Stomach smooth muscle (tissue), 2 donors: ENCODE data around the gene SCN3A.

Source experiments
- H3K27ac ChIP-seq: one replicate; pipeline ENCODE4 v1.7.0; 2013; ENCODE audit warnings: mild to moderate bottlenecking, low read length, inconsistent platforms
- H3K27me3 ChIP-seq, 2 donors: one replicate each; pipeline ENCODE4 v1.7.0; 2013; ENCODE audit warnings: low read length in 2 of 2; ENCODE audit not compliant: insufficient read depth in 2 of 2, control insufficient read depth in 1 of 2
- H3K36me3 ChIP-seq, 2 donors: one replicate each; pipeline ENCODE4 v1.7.0; 2013; ENCODE audit warnings: low read length in 2 of 2; ENCODE audit not compliant: control insufficient read depth in 2 of 2, insufficient read depth in 2 of 2
- H3K4me1 ChIP-seq: one replicate; pipeline ENCODE4 v1.7.0; 2013; ENCODE audit warnings: low read length; ENCODE audit not compliant: control insufficient read depth, insufficient read depth
- H3K4me3 ChIP-seq, 2 donors: one replicate each; pipeline ENCODE4 v1.7.0; 2013; ENCODE audit warnings: low read length in 2 of 2
- H3K9ac ChIP-seq, 2 donors: one replicate each; pipeline ENCODE4 v1.7.0; 2013; ENCODE audit warnings: low read length in 2 of 2, mild to moderate bottlenecking in 1 of 2
- H3K9me3 ChIP-seq, 2 donors: one replicate each; pipeline ENCODE4 v1.7.0; 2013; ENCODE audit warnings: low read length in 2 of 2; ENCODE audit not compliant: control insufficient read depth in 2 of 2
- donor health status: healthy.
- donor health status: Pancreatic carcinoma.

Gene SCN3A

DNA sequence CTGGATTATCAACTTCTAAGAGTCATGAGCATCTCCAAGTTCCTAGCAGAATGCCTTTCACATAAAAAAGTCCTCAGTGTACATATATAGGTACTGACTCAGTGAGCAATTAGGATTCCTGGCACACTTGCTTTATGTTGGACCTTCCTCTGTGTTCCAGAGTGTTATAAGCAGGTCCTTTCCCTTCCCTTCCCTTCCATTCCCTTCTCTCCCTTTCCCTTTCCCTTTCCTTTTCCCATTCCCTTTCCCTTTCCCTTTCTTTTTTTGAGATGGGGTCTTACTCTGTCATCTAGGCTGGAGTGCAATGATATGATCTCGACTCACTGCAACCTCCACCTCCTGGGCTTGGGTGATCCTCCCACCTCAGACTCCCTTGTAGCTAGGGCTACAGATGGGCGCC is 48.7 kb downstream of the SCN3A start:
- no peak overlapping the region for H3K4me3 ChIP-seq
- H3K9me3 ChIP-seq, result no peaks in the 10 kb centered on the region
- no peaks in the 10 kb centered on the region for H3K27me3 ChIP-seq
- no peaks in the 10 kb centered on the region for H3K36me3 ChIP-seq
- H3K27ac ChIP-seq, result no peak overlapping the region
- H3K9ac ChIP-seq, result no peak overlapping the region
- H3K4me1 ChIP-seq, result no peaks in the 10 kb centered on the region

DNA sequence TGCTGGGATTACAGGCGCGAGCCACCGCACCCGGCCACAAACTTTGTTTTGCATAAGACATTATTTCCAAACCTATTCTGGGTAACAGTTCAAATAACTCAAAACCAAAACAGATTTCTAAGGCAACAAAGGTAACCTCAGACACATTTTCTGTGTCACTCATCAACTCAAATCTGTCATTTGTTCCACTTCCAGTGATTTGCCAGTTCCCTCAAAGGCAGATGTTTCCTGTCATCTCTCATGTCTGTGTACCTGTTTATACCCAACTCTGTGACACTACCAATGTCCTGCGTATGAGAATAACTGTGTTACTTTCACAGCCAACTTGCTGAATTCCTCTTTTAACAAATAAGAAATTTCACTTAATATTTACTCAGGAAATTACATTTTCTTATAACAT is 54.4 kb downstream of the SCN3A start:
- Histone ChIP-seq H3K4me1 (no peaks in the 10 kb centered on the region), H3K27ac (no peak overlapping the region), H3K9me3 (no peaks in the 10 kb centered on the region), H3K27me3 (no peaks in the 10 kb centered on the region), H3K4me3 (no peak overlapping the region), H3K9ac (no peak overlapping the region), H3K36me3 (no peaks in the 10 kb centered on the region)

DNA sequence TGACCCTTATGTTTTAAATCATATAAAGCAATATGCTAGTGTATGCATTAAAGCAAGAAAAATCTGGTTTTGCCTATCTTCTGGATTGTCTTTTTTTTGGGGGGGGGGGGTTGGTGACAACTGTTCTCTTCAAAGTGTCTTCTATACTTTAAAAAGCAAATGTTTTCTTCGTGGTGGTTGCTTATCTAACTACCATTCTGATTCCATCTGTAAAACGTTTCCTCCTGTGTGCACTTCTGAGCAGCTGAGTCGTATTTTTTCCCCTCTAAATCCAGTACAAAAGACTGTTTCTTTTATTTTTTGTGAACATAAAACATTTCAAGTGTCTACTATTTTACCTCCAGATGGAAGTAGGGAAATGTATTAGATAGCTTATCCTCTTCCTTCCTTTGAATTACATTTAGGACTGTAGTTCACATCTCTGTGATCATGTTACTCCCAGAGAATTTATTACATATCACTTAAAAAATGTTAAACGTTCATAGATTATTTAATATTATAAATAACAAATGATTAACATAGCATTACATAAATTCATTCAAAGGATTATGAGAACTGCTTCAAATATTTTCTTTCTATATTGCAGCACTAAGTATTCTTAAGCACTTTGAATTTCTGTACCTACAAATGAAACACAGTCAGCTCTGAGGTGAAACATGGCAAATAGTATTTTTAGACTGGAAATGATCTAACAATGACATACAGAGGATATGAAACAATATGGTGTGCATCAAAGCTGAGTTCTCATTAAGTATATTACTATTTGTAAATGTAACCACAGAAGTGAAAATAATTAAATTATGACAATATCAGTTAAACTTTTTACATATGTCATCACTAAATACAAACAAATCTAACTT is 56.4 kb downstream of the SCN3A start:
- H3K27me3 ChIP-seq, result no peaks in the 10 kb centered on the region
- H3K4me1 ChIP-seq, result no peaks in the 10 kb centered on the region
- no peak overlapping the region for H3K4me3 ChIP-seq
- no peak overlapping the region for H3K9ac ChIP-seq
- no peaks in the 10 kb centered on the region for H3K36me3 ChIP-seq
- H3K9me3 ChIP-seq, result no peaks in the 10 kb centered on the region
- H3K27ac ChIP-seq, result no peak overlapping the region

DNA sequence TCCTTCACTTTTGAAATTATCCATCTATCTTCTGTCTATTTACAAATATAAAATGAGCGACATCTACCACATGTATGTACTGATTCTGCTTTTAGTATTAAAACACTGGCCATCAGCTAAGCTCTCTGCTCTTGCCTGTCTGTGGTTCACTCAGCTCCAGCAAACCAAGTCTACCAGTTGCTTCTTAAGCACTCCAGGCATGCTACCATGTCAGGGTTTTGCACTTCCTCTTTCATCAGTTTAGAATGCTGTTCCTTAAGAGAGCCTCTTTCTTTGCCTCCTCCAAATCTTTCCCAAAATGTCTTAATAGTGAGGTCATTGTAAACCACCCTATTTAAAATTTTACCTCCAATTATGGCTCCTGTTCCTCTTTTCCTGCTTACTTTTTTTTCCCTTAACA is 59.5 kb downstream of the SCN3A start:
- Histone ChIP-seq H3K9ac (no peak overlapping the region), H3K9me3 (no peaks in the 10 kb centered on the region), H3K27ac (no peak overlapping the region), H3K4me3 (no peak overlapping the region), H3K36me3 (no peaks in the 10 kb centered on the region), H3K4me1 (no peaks in the 10 kb centered on the region), H3K27me3 (no peaks in the 10 kb centered on the region)

DNA sequence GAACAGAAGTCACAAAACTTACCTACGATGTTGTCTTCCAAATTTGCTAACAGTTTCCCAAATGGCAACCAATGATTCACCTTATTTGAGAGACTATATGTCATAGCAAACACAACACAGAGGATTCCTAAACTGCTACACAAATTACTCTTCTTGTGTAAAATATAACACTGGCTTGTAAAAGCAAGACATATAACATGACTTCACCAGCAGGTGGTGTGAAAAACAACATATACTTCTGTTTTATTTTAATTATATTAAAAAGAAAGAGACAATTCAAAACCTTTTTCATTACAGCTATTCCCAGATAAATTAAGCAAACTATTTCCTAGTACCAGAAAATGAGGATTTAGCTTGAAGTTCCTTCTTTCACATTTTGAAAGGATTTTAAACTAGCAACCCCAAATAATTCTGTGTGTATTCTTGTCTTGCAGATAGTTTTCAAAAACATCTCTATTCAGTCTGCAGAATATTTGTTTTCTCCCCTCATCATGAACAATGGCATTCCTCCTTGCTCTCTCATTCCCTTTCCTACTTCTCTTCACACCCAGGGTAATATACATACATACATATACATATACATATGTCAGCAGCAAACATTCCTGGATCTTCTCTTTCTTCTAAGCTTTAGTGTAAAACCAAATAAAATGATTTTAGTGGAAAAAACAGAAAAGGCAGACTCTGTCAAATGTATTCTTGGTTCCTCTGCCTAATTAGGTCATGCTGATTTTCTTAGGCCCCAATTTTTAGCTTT is 62.1 kb downstream of the SCN3A start:
- Histone ChIP-seq H3K4me3 (no peak overlapping the region), H3K9ac (no peak overlapping the region), H3K27me3 (no peaks in the 10 kb centered on the region), H3K36me3 (no peaks in the 10 kb centered on the region), H3K27ac (no peak overlapping the region), H3K9me3 (no peaks in the 10 kb centered on the region), H3K4me1 (no peaks in the 10 kb centered on the region)

DNA sequence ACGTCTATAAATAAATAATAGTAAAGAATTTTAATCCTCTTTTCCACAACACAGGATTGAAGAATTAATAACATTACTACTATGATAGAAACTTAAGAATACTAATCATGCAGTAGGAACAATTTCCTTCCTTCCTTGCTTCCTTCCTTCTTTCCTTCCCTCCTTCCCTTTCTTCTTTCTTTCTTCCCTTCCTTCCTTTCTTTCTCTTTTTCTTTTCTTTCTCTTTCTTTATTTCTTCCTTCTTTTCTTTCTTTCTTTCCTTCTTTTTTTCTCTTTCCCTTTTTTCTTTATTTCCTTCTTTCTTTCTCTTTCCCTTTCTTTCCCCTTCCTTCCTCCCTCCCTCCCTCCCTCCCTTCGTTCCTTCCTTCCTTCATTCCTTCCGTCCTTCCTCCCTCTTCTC is 77.6 kb downstream of the SCN3A start:
- no peak overlapping the region for H3K27ac ChIP-seq
- no peaks in the 10 kb centered on the region for H3K4me1 ChIP-seq
- no peaks in the 10 kb centered on the region for H3K27me3 ChIP-seq
- H3K9ac ChIP-seq, result no peak overlapping the region
- no peak overlapping the region for H3K4me3 ChIP-seq
- no peaks in the 10 kb centered on the region for H3K9me3 ChIP-seq
- no peaks in the 10 kb centered on the region for H3K36me3 ChIP-seq

DNA sequence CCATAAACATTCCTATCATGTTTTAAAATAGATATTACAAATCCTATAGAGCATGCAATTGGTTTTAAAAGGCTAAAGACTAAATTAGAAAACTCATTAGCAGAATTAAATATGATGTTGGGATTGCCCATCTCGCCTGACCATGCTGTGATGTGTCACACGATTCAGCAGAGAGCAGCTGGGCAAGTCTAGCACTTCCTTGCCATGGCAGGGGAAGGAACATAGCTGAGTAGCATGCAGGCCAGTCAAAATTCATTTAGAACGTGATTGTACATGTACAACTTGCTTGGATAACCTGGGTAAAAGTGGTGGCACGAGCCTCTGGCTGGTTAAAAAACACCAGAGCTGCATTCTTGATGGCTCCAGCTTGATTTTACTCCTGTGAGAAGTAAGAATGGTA is 81.3 kb downstream of the SCN3A start:
- Histone ChIP-seq H3K27me3 (no peaks in the 10 kb centered on the region), H3K4me1 (no peaks in the 10 kb centered on the region), H3K27ac (no peak overlapping the region), H3K9ac (no peak overlapping the region), H3K36me3 (no peaks in the 10 kb centered on the region), H3K9me3 (no peaks in the 10 kb centered on the region), H3K4me3 (no peak overlapping the region)

DNA sequence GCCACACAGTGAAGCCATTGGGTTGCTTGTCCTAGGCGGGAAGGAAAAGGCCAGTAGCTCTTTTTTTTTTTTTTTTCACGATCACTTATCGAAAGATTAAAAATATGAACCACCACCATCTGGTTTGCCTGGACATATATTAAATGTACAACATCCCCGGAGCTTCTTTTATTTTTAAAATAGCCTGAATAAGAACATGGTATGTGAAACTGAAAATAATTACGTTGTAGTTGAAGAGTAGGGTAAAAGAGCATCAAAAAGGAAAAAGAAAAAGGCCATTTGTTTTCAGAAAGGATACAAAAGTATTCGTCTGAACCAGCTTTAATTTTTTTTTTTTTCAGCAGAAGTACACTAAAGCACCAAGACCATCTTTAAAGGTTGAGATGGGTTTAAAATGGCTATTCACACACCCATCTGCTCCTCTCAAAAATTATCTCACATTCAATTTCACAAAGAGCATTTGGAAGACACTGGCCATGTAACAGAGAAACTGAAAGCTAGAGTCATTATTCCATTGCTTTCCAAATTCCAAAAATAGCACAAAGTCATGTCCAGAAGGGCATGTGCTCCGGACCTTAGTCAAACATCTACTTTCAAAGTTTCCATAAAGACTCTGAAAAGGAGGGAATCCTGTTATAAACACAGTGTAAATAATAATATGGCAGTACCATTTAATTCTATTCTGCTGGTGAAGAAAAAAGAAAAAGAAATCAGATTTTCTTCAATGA is 82.9 kb downstream of the SCN3A start:
- Histone ChIP-seq H3K27me3 (no peaks in the 10 kb centered on the region), H3K4me1 (no peaks in the 10 kb centered on the region), H3K9ac (no peak overlapping the region), H3K36me3 (no peaks in the 10 kb centered on the region), H3K4me3 (no peak overlapping the region), H3K27ac (no peak overlapping the region), H3K9me3 (no peaks in the 10 kb centered on the region)

DNA sequence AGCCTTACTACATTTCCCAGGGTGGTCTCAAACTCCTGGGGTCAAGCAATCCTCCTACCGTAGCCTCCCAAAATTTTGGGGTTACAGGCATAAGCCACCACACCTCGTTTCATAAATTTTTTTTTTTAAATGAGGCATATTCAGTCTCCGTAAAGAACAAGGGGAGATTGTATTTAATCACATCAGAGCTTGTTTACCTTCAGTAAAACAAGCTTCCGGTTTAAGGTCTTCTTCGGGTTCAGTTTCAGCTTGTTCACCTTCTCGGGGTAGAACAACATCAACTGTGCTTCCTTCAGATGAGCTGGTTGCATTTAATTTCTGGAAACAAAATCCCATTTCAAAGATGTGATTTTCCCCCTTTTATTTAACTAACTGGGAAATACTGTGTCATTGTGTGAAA is 88.6 kb downstream of the SCN3A start:
- Histone ChIP-seq H3K27me3 (no peaks in the 10 kb centered on the region), H3K36me3 (no peaks in the 10 kb centered on the region), H3K27ac (no peak overlapping the region), H3K4me3 (no peak overlapping the region), H3K9me3 (no peaks in the 10 kb centered on the region), H3K9ac (no peak overlapping the region), H3K4me1 (no peaks in the 10 kb centered on the region)

DNA sequence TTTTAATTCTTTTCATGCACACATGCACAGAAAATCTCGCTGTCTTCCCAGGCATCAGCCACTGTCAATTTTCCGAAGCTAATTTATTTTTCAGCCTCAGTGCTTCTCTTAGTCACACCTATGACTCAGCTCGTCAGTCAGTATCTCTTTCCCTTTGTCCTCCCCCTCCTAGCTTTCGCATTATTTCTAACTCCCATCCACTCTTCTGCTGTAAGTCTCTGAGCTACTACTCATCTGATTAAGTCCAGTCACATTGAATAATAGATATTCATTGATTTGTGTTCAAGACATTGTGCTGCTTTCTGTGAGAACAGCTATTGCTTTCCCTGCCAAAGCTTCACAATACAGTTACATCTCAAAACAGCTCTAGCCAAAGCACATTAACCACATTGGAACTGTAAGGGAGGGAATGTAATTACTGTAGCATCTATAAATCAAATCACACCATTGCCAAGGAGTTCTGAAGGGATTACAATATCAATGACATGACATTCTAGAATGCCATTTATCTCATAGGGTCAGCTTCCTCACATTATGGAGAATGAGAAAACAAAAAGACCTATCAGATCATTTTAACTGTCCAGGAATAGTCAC is 89.4 kb downstream of the SCN3A start:
- no peaks in the 10 kb centered on the region for H3K27me3 ChIP-seq
- no peak overlapping the region for H3K4me3 ChIP-seq
- H3K36me3 ChIP-seq, result no peaks in the 10 kb centered on the region
- H3K9me3 ChIP-seq, result no peaks in the 10 kb centered on the region
- H3K9ac ChIP-seq, result no peak overlapping the region
- no peaks in the 10 kb centered on the region for H3K4me1 ChIP-seq
- no peak overlapping the region for H3K27ac ChIP-seq
